ENCODE measurements around the gene SERPINA3. TPM values are rescaled to one million over a fixed set of nuclear protein-coding genes. Genes with fewer than 3 reads are reported as not detected.

The SERPINA3 gene
- total and polyA plus RNA-seq, 12 donors = 1.0 to 408 (median 13.4) TPM

DNA sequence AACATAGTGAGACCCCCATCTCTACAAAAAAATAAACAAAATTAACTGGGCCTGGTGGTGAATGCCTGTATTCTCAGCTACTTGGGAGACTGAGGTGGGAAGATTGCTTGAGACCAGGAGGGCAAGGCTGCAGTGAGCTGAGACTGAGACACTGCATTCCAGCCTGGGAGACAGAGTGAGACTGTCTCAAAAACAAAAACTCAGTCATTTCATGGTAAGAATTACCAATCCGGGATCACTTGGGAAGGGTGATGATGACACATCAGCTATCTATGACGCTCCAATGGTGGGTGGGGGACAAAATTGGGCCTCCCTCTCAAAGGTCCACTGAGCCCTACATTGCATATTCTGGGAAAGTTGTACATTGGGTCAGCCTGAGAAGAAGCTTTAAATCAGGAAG lies 47.7 kb downstream of the SERPINA3 start:
- TF ChIP-seq CTCF (IDR thresholded peaks at IDR 0.05) = no peak
- no peak for ATAC-seq
- WGBS, 2 donors = 67 to 73% methylated on average over 2 of the region's 2 CpGs
- H3K4me1 ChIP-seq = peaks cover 0 to 11% (median 0%) of the 10 kb centered on the region in 9 donors
- H3K4me3 ChIP-seq = no peak overlapping the region
- no peak overlapping the region for H3K27ac ChIP-seq
- H3K9me3 ChIP-seq = no peaks in the 10 kb centered on the region
- DNase-seq = no peak
- H3K36me3 ChIP-seq = no peaks in the 10 kb centered on the region
- intact Hi-C loops (cut with DNase I) = no loop called here
- H3K27me3 ChIP-seq = peaks cover 0 to 16% (median 0%) of the 10 kb centered on the region in 7 donors

GRCh38 chr14:94660306-94660946 lies 48.2 kb downstream of the SERPINA3 start:
- TF ChIP-seq CTCF (IDR thresholded peaks at IDR 0.05) = no peak
- ATAC-seq (no peak), DNase-seq (no peak)
- 60 to 62% methylated on average over 8 of the region's 8 CpGs for WGBS, 2 donors
- intact Hi-C loops (cut with DNase I) = no loop called here
- Histone ChIP-seq H3K27me3 (peaks cover 0 to 19% (median 0%) of the 10 kb centered on the region in 7 donors), H3K27ac (no peak overlapping the region), H3K36me3 (no peaks in the 10 kb centered on the region), H3K4me3 (no peak overlapping the region), H3K4me1 (peaks cover 0 to 11% (median 0%) of the 10 kb centered on the region in 9 donors), H3K9me3 (no peaks in the 10 kb centered on the region)

DNA sequence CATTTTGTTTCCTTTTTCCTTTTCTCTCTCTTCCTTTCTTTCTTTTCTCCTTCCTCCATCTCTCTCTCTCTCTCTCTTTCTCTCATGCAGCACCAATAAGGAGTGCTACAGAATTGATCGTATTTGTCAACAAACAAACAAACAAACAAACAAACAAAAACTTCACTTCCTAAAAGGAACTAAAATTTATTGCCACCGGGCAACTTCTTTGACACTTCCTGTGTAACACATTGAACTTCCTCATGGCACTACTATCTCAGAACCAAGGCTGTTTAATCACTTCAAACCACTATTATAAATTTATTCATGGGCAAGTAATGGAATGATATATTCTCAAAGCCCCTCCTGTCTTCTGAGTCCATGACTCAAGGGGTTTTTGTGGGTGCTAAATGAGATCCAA lies 51.3 kb downstream of the SERPINA3 start:
- Histone ChIP-seq H3K27ac (no peak overlapping the region), H3K9me3 (no peaks in the 10 kb centered on the region), H3K27me3 (peaks cover 0 to 19% (median 0%) of the 10 kb centered on the region in 7 donors), H3K4me3 (no peak overlapping the region), H3K36me3 (no peaks in the 10 kb centered on the region), H3K4me1 (peaks cover 0 to 11% (median 0%) of the 10 kb centered on the region in 9 donors)
- WGBS, 2 donors = 68 to 78% methylated on average over 2 of the region's 2 CpGs
- DNase-seq (no peak), ATAC-seq (no peak)
- intact Hi-C loops (cut with DNase I) = no loop called here
- no peak for TF ChIP-seq CTCF (IDR thresholded peaks at IDR 0.05)

- H3K9me3 ChIP-seq = no peaks in the 10 kb centered on the region
- no peak for DNase-seq
- H3K4me1 ChIP-seq = peaks cover 0 to 11% (median 0%) of the 10 kb centered on the region in 9 donors
- peak in 4 of 8 donors; percentile 22 to 55 (median 38) for ATAC-seq
- intact Hi-C loops (cut with DNase I) = no loop called here
- TF ChIP-seq CTCF (IDR thresholded peaks at IDR 0.05) = no peak
- H3K27ac ChIP-seq = peak overlapping the region in 2 of 10 donors; percentile 36 to 57
- H3K27me3 ChIP-seq = peaks cover 0 to 21% (median under 1%) of the 10 kb centered on the region in 7 donors
- no peak overlapping the region for H3K4me3 ChIP-seq
- 70 to 77% methylated on average over 11 of the region's 11 CpGs for WGBS, 2 donors
- no peaks in the 10 kb centered on the region for H3K36me3 ChIP-seq
Measured at GRCh38 chr14:94663965-94664704, 51.9 kb downstream of the SERPINA3 start.

All from heart right ventricle (tissue), 16 donors.